ENCODE measurements around the gene TBX5. TPM values are rescaled to one million over a fixed set of nuclear protein-coding genes. Genes with fewer than 3 reads are reported as not detected.

TBX5 gene
- total RNA-seq, 5 donors from 2014 or later (not counting 1 experiment from before 2014, with no cell fraction given) = 0.13 TPM; not detected in 4

- Histone ChIP-seq H3K36me3 (ENCODE audit: control insufficient read depth in 2 of 2, extremely low read depth in 1 of 2, insufficient read depth in 1 of 2, low read length in 1 of 2) (no peaks in the 10 kb centered on the region), H3K27ac (ENCODE audit: low read length) (no peak overlapping the region), H3K4me3 (ENCODE audit: control insufficient read depth in 1 of 2, extremely low read depth in 1 of 2, low read length in 1 of 2) (no peak overlapping the region), H3K9me3 (no peaks in the 10 kb centered on the region), H3K4me1 (ENCODE audit: control insufficient read depth in 1 of 2, extremely low read depth in 1 of 2, insufficient read depth in 2 of 2, low read length in 2 of 2) (no peaks in the 10 kb centered on the region), H3K27me3 (replicated peaks in 1 of 2; ENCODE audit: control insufficient read depth in 2 of 2, extremely low read depth in 1 of 2, insufficient read depth in 2 of 2, low read length in 1 of 2) (peaks cover 10 to 82% of the 10 kb centered on the region in 2 experiments)
- Mint-ChIP-seq H3K27ac (no peak overlapping the region), H3K36me3 (no peaks in the 10 kb centered on the region), H3K4me1 (peaks cover 2 to 4% (median 3%) of the 10 kb centered on the region in 3 donors), H3K4me3 (no peak overlapping the region), H3K9me3 (peaks cover 0 to 2% (median 0%) of the 10 kb centered on the region in 3 donors), H3K27me3 (peaks cover 70 to 97% of the 10 kb centered on the region in 2 donors)
- ChIA-PET POLR2A (no interaction called here), CTCF (no interaction called here)
- DNase-seq (no peak), ATAC-seq (replicated peaks in 1 of 4) (no peak)
- WGBS (ENCODE audit: insufficient coverage) = 8% methylated on average over 40 of the region's 41 CpGs
Observed at GRCh38 chr12:114403011-114403689, 2.8 kb downstream of the TBX5 start.

- Mint-ChIP-seq H3K4me3 (no peak overlapping the region), H3K27me3 (peaks cover 70 to 97% of the 10 kb centered on the region in 2 donors), H3K4me1 (peaks cover 0 to 2% (median 0%) of the 10 kb centered on the region in 3 donors), H3K9me3 (peaks cover 0 to 5% (median 0%) of the 10 kb centered on the region in 3 donors), H3K27ac (no peak overlapping the region), H3K36me3 (no peaks in the 10 kb centered on the region)
- DNase-seq (no peak), ATAC-seq (replicated peaks in 1 of 4) (no peak)
- Histone ChIP-seq H3K27ac (ENCODE audit: low read length) (no peak overlapping the region), H3K4me1 (ENCODE audit: control insufficient read depth in 1 of 2, extremely low read depth in 1 of 2, insufficient read depth in 2 of 2, low read length in 2 of 2) (no peaks in the 10 kb centered on the region), H3K36me3 (ENCODE audit: control insufficient read depth in 2 of 2, extremely low read depth in 1 of 2, insufficient read depth in 1 of 2, low read length in 1 of 2) (no peaks in the 10 kb centered on the region), H3K9me3 (no peaks in the 10 kb centered on the region), H3K4me3 (ENCODE audit: control insufficient read depth in 1 of 2, extremely low read depth in 1 of 2, low read length in 1 of 2) (no peak overlapping the region), H3K27me3 (replicated peaks in 1 of 2; ENCODE audit: control insufficient read depth in 2 of 2, extremely low read depth in 1 of 2, insufficient read depth in 2 of 2, low read length in 1 of 2) (peaks cover 13 to 82% of the 10 kb centered on the region in 2 experiments)
- POLR2A ChIA-PET = no interaction called here
- CTCF ChIA-PET = no interaction called here
- WGBS (ENCODE audit: insufficient coverage) = no CpG with 5 or more reads among the region's 5 CpGs
Observed at GRCh38 chr12:114402084-114402717, 3.7 kb downstream of the TBX5 start.

GRCh38 chr12:114401328-114402083 is 4.4 kb downstream of the TBX5 start:
- Mint-ChIP-seq H3K4me3 (no peak overlapping the region), H3K9me3 (peaks cover 0 to 5% (median 0%) of the 10 kb centered on the region in 3 donors), H3K4me1 (peaks cover 0 to 2% (median 0%) of the 10 kb centered on the region in 3 donors), H3K36me3 (no peaks in the 10 kb centered on the region), H3K27ac (no peak overlapping the region), H3K27me3 (peaks cover 71 to 97% of the 10 kb centered on the region in 2 donors)
- ChIA-PET CTCF (no interaction called here), POLR2A (no interaction called here)
- no peaks in the 10 kb centered on the region for H3K4me1 ChIP-seq (ENCODE audit: control insufficient read depth in 1 of 2, extremely low read depth in 1 of 2, insufficient read depth in 2 of 2, low read length in 2 of 2)
- H3K27ac ChIP-seq (ENCODE audit: low read length) = no peak overlapping the region
- WGBS (ENCODE audit: insufficient coverage) = 11% methylated on average over 1 of the region's 10 CpGs
- DNase-seq (no peak), ATAC-seq (replicated peaks in 1 of 4) (no peak)
- H3K4me3 ChIP-seq (ENCODE audit: control insufficient read depth in 1 of 2, extremely low read depth in 1 of 2, low read length in 1 of 2) = no peak overlapping the region
- no peaks in the 10 kb centered on the region for H3K9me3 ChIP-seq
- H3K27me3 ChIP-seq (replicated peaks in 1 of 2; ENCODE audit: control insufficient read depth in 2 of 2, extremely low read depth in 1 of 2, insufficient read depth in 2 of 2, low read length in 1 of 2) = peaks cover 14 to 83% of the 10 kb centered on the region in 2 experiments
- no peaks in the 10 kb centered on the region for H3K36me3 ChIP-seq (ENCODE audit: control insufficient read depth in 2 of 2, extremely low read depth in 1 of 2, insufficient read depth in 1 of 2, low read length in 1 of 2)

GRCh38 chr12:114400925-114401324 is 5.0 kb downstream of the TBX5 start:
- Mint-ChIP-seq H3K4me1 (peaks cover 0 to 2% (median 0%) of the 10 kb centered on the region in 3 donors), H3K9me3 (peaks cover 0 to 5% (median 0%) of the 10 kb centered on the region in 3 donors), H3K27me3 (peaks cover 68 to 94% of the 10 kb centered on the region in 2 donors), H3K36me3 (no peaks in the 10 kb centered on the region), H3K4me3 (no peak overlapping the region), H3K27ac (no peak overlapping the region)
- no peak for ATAC-seq (replicated peaks in 1 of 4)
- Histone ChIP-seq H3K4me1 (ENCODE audit: control insufficient read depth in 1 of 2, extremely low read depth in 1 of 2, insufficient read depth in 2 of 2, low read length in 2 of 2) (no peaks in the 10 kb centered on the region), H3K27ac (ENCODE audit: low read length) (no peak overlapping the region), H3K36me3 (ENCODE audit: control insufficient read depth in 2 of 2, extremely low read depth in 1 of 2, insufficient read depth in 1 of 2, low read length in 1 of 2) (no peaks in the 10 kb centered on the region), H3K27me3 (replicated peaks in 1 of 2; ENCODE audit: control insufficient read depth in 2 of 2, extremely low read depth in 1 of 2, insufficient read depth in 2 of 2, low read length in 1 of 2) (peaks cover 15 to 83% of the 10 kb centered on the region in 2 experiments), H3K4me3 (ENCODE audit: control insufficient read depth in 1 of 2, extremely low read depth in 1 of 2, low read length in 1 of 2) (no peak overlapping the region), H3K9me3 (no peaks in the 10 kb centered on the region)
- ChIA-PET POLR2A (no interaction called here), CTCF (no interaction called here)
- 12% methylated on average over 19 of the region's 25 CpGs for WGBS (ENCODE audit: insufficient coverage)
- DNase-seq = no peak

- H3K27me3 Mint-ChIP-seq = peaks cover 68 to 94% of the 10 kb centered on the region in 2 donors
- DNase-seq = no peak
- H3K4me1 Mint-ChIP-seq = peaks cover 0 to 2% (median 0%) of the 10 kb centered on the region in 3 donors
- ChIA-PET CTCF (no interaction called here), POLR2A (no interaction called here)
- no peak overlapping the region for H3K27ac Mint-ChIP-seq
- no peaks in the 10 kb centered on the region for H3K9me3 ChIP-seq
- no peak overlapping the region for H3K27ac ChIP-seq (ENCODE audit: low read length)
- H3K36me3 ChIP-seq (ENCODE audit: control insufficient read depth in 2 of 2, extremely low read depth in 1 of 2, insufficient read depth in 1 of 2, low read length in 1 of 2) = no peaks in the 10 kb centered on the region
- WGBS (ENCODE audit: insufficient coverage) = 15% methylated on average over 27 of the region's 31 CpGs
- peaks cover 19 to 83% of the 10 kb centered on the region in 2 experiments for H3K27me3 ChIP-seq (replicated peaks in 1 of 2; ENCODE audit: control insufficient read depth in 2 of 2, extremely low read depth in 1 of 2, insufficient read depth in 2 of 2, low read length in 1 of 2)
- H3K4me1 ChIP-seq (ENCODE audit: control insufficient read depth in 1 of 2, extremely low read depth in 1 of 2, insufficient read depth in 2 of 2, low read length in 2 of 2) = no peaks in the 10 kb centered on the region
- H3K9me3 Mint-ChIP-seq = peaks cover 0 to 5% (median 0%) of the 10 kb centered on the region in 3 donors
- no peak overlapping the region for H3K4me3 ChIP-seq (ENCODE audit: control insufficient read depth in 1 of 2, extremely low read depth in 1 of 2, low read length in 1 of 2)
- ATAC-seq (replicated peaks in 1 of 4) = no peak
- H3K4me3 Mint-ChIP-seq = no peak overlapping the region
- H3K36me3 Mint-ChIP-seq = no peaks in the 10 kb centered on the region
Observed at GRCh38 chr12:114400361-114400811, 5.6 kb downstream of the TBX5 start.

GRCh38 chr12:114399664-114400211 is 6.2 kb downstream of the TBX5 start:
- no peaks in the 10 kb centered on the region for H3K4me1 Mint-ChIP-seq
- no peaks in the 10 kb centered on the region for H3K4me1 ChIP-seq (ENCODE audit: control insufficient read depth in 1 of 2, extremely low read depth in 1 of 2, insufficient read depth in 2 of 2, low read length in 2 of 2)
- H3K27ac Mint-ChIP-seq = no peak overlapping the region
- ChIA-PET CTCF (no interaction called here), POLR2A (no interaction called here)
- no peak for DNase-seq
- H3K9me3 Mint-ChIP-seq = peaks cover 0 to 5% (median 0%) of the 10 kb centered on the region in 3 donors
- no peak overlapping the region for H3K4me3 Mint-ChIP-seq
- no peak overlapping the region for H3K27ac ChIP-seq (ENCODE audit: low read length)
- peaks cover 74 to 94% of the 10 kb centered on the region in 2 donors for H3K27me3 Mint-ChIP-seq
- H3K4me3 ChIP-seq (ENCODE audit: control insufficient read depth in 1 of 2, extremely low read depth in 1 of 2, low read length in 1 of 2) = no peak overlapping the region
- H3K27me3 ChIP-seq (replicated peaks in 1 of 2; ENCODE audit: control insufficient read depth in 2 of 2, extremely low read depth in 1 of 2, insufficient read depth in 2 of 2, low read length in 1 of 2) = peaks cover 19 to 81% of the 10 kb centered on the region in 2 experiments
- H3K36me3 ChIP-seq (ENCODE audit: control insufficient read depth in 2 of 2, extremely low read depth in 1 of 2, insufficient read depth in 1 of 2, low read length in 1 of 2) = no peaks in the 10 kb centered on the region
- no peaks in the 10 kb centered on the region for H3K36me3 Mint-ChIP-seq
- 14% methylated on average over 24 of the region's 30 CpGs for WGBS (ENCODE audit: insufficient coverage)
- no peaks in the 10 kb centered on the region for H3K9me3 ChIP-seq
- no peak for ATAC-seq (replicated peaks in 1 of 4)
